Mesenchymal stem cell (in vitro differentiated cells and primary cell): ENCODE data around the gene COL27A1.
A peak's percentile ranks its signal among the peaks of the same experiment; 100 is the strongest.

Source experiments
- DNase-seq: peaks from one replicate; pipeline ENCODE4 v3.0.0-alpha.2; 2013
- H2AFZ ChIP-seq: one replicate; pipeline ENCODE4 v1.6.1; 2013; ENCODE audit warnings: low read depth, mild to moderate bottlenecking, control low read depth, inconsistent platforms, low read length, moderate library complexity
- H2AK5ac ChIP-seq: 2 replicates; pipeline ENCODE4 v1.6.1; 2013; ENCODE audit warnings: low read length, moderate library complexity, mild to moderate bottlenecking, inconsistent platforms; ENCODE audit not compliant: severe bottlenecking
- H2BK120ac ChIP-seq: one replicate; pipeline ENCODE4 v1.6.1; 2013; ENCODE audit warnings: low read depth, mild to moderate bottlenecking, inconsistent platforms, low read length, moderate library complexity
- H2BK12ac ChIP-seq, 2 experiments: one replicate each; pipeline ENCODE4 v1.6.1; 2013; ENCODE audit warnings: inconsistent platforms in 2 of 2, low read length in 2 of 2, mild to moderate bottlenecking in 2 of 2, moderate library complexity in 2 of 2, control low read depth in 1 of 2
- H2BK15ac ChIP-seq: one replicate; pipeline ENCODE4 v1.6.1; 2013; ENCODE audit warnings: mild to moderate bottlenecking, low read depth, inconsistent platforms; ENCODE audit not compliant: poor library complexity, severe bottlenecking
- H2BK5ac ChIP-seq: 2 replicates; pipeline ENCODE4 v1.6.1; 2013; ENCODE audit warnings: low read depth, mild to moderate bottlenecking, low read length, control low read depth, inconsistent platforms; ENCODE audit not compliant: poor library complexity, severe bottlenecking
- H3K14ac ChIP-seq, 2 experiments: one replicate each; pipeline ENCODE4 v1.6.1; 2013; ENCODE audit warnings: inconsistent platforms in 2 of 2, low read length in 2 of 2, control low read depth in 1 of 2, mild to moderate bottlenecking in 1 of 2, moderate library complexity in 1 of 2
- H3K18ac ChIP-seq, 2 experiments: one replicate each; pipeline ENCODE4 v1.6.1; 2013; ENCODE audit warnings: inconsistent platforms in 2 of 2, low read length in 2 of 2, control low read depth in 1 of 2, low read depth in 1 of 2, mild to moderate bottlenecking in 1 of 2
- H3K23ac ChIP-seq, 2 experiments: one replicate each; pipeline ENCODE4 v1.6.1; 2013; ENCODE audit warnings: inconsistent platforms in 2 of 2, low read length in 2 of 2, mild to moderate bottlenecking in 2 of 2, moderate library complexity in 2 of 2, control low read depth in 1 of 2
- H3K27ac ChIP-seq: 2 replicates; pipeline ENCODE4 v1.5.1; 2013; ENCODE audit warnings: mild to moderate bottlenecking, moderate library complexity, low read length, control low read depth, inconsistent platforms; ENCODE audit not compliant: poor library complexity, severe bottlenecking
- H3K27me3 ChIP-seq, 2 experiments: 2 replicates each; pipeline versions ENCODE4 v1.6.1 to v1.7.0; 2013; ENCODE audit warnings: low read length in 2 of 2, mild to moderate bottlenecking in 2 of 2, moderate library complexity in 2 of 2, control low read depth in 1 of 2, inconsistent platforms in 1 of 2; ENCODE audit not compliant: control insufficient read depth in 1 of 2, insufficient read depth in 1 of 2
- H3K36me3 ChIP-seq, 2 experiments: 2 replicates each; pipeline versions ENCODE4 v1.6.1 to v1.7.0; 2013; ENCODE audit warnings: low read length in 2 of 2, control low read depth in 1 of 2, inconsistent platforms in 1 of 2, low read depth in 1 of 2, mild to moderate bottlenecking in 1 of 2; ENCODE audit not compliant: insufficient read depth in 2 of 2, control insufficient read depth in 1 of 2
- H3K4ac ChIP-seq, 2 experiments: one replicate each; pipeline ENCODE4 v1.6.1; 2013; ENCODE audit warnings: inconsistent platforms in 2 of 2, low read length in 2 of 2, mild to moderate bottlenecking in 2 of 2, moderate library complexity in 2 of 2, control low read depth in 1 of 2, low read depth in 1 of 2
- H3K4me1 ChIP-seq: 2 replicates; pipeline ENCODE4 v1.6.1; 2013; ENCODE audit warnings: low read depth, low read length, control low read depth; ENCODE audit not compliant: control insufficient read depth, insufficient read depth
- H3K4me2 ChIP-seq: 2 replicates; pipeline ENCODE4 v1.6.1; 2013; ENCODE audit warnings: low read length, mild to moderate bottlenecking, inconsistent platforms; ENCODE audit not compliant: poor library complexity, severe bottlenecking
- H3K4me3 ChIP-seq, 2 experiments: 2 replicates each; pipeline versions ENCODE4 v1.5.1 to v1.7.0; 2013; ENCODE audit warnings: low read length in 2 of 2, mild to moderate bottlenecking in 2 of 2, control low read depth in 1 of 2, low read depth in 1 of 2; ENCODE audit not compliant: insufficient read depth in 1 of 2
- H3K79me1 ChIP-seq: replicated peaks from 2 replicates; pipeline ENCODE4 v1.6.1; 2013; ENCODE audit warnings: mild to moderate bottlenecking, control low read depth, low read length, inconsistent platforms; ENCODE audit not compliant: poor library complexity, severe bottlenecking
- H3K9ac ChIP-seq: 2 replicates; pipeline ENCODE4 v1.7.0; 2013; ENCODE audit warnings: mild to moderate bottlenecking, low read length, moderate library complexity
- H3K9me3 ChIP-seq: 2 replicates; pipeline ENCODE4 v1.7.0; 2013; ENCODE audit warnings: mild to moderate bottlenecking, low read length; ENCODE audit not compliant: control insufficient read depth
- H4K8ac ChIP-seq: one replicate; pipeline ENCODE4 v1.6.1; 2013; ENCODE audit warnings: inconsistent platforms, mild to moderate bottlenecking, low read length, moderate library complexity
- H4K91ac ChIP-seq: one replicate; pipeline ENCODE4 v1.6.1; 2013; ENCODE audit warnings: mild to moderate bottlenecking, low read length, inconsistent platforms
- WGBS: methylation state at CpG from one replicate; pipeline ENCODE4 v1.1.7; 2013; ENCODE audit warnings: mixed read lengths; 5-methylcytosine and 5-hydroxymethylcytosine counted together

Gene COL27A1

GRCh38 chr9:114117996-114118830 is 37.1 kb upstream of the COL27A1 start:
- Histone ChIP-seq H3K9ac (no peak overlapping the region), H3K9me3 (no peaks in the 10 kb centered on the region), H3K4me3 (peak overlapping the region in 1 of 2 experiments; percentile 5), H2BK120ac (no peak overlapping the region), H2AFZ (no peak overlapping the region), H3K36me3 (peaks cover 0 to 6% of the 10 kb centered on the region in 2 experiments), H2BK15ac (no peak overlapping the region), H3K27ac (no peak overlapping the region), H3K27me3 (peaks cover 32 to 70% of the 10 kb centered on the region in 2 experiments), H3K4me1 (peaks cover 3% of the 10 kb centered on the region), H4K91ac (no peak overlapping the region), H2AK5ac (no peak overlapping the region), H3K4ac (no peak overlapping the region), H3K23ac (no peak overlapping the region), H3K4me2 (no peak overlapping the region), H3K14ac (no peak overlapping the region), H2BK12ac (no peak overlapping the region), H3K79me1 (no peaks in the 10 kb centered on the region), H4K8ac (no peak overlapping the region), H3K18ac (no peak overlapping the region), H2BK5ac (no peak overlapping the region)
- DNase-seq, result no peak
- WGBS, result 91% methylated on average over 14 of the region's 21 CpGs

GRCh38 chr9:114119242-114120191 is 35.8 kb upstream of the COL27A1 start:
- Histone ChIP-seq H3K9me3 (no peaks in the 10 kb centered on the region), H3K4me2 (no peak overlapping the region), H2BK12ac (no peak overlapping the region), H3K9ac (no peak overlapping the region), H3K36me3 (peaks cover 0 to 6% of the 10 kb centered on the region in 2 experiments), H3K4me1 (peaks cover 3% of the 10 kb centered on the region), H2BK120ac (no peak overlapping the region), H2AFZ (no peak overlapping the region), H4K8ac (no peak overlapping the region), H3K79me1 (no peaks in the 10 kb centered on the region), H3K27ac (no peak overlapping the region), H2BK15ac (no peak overlapping the region), H4K91ac (no peak overlapping the region), H3K4ac (no peak overlapping the region), H2AK5ac (no peak overlapping the region), H3K14ac (no peak overlapping the region), H3K4me3 (no peak overlapping the region), H2BK5ac (no peak overlapping the region), H3K18ac (no peak overlapping the region), H3K23ac (no peak overlapping the region), H3K27me3 (peaks cover 32 to 65% of the 10 kb centered on the region in 2 experiments)
- 83% methylated on average over 8 of the region's 9 CpGs for WGBS
- no peak for DNase-seq

GRCh38 chr9:114120192-114121014 is 34.9 kb upstream of the COL27A1 start:
- Histone ChIP-seq H3K27ac (no peak overlapping the region), H3K4me1 (peaks cover 3% of the 10 kb centered on the region), H3K4me2 (no peak overlapping the region), H2BK120ac (no peak overlapping the region), H3K36me3 (peaks cover 0 to 6% of the 10 kb centered on the region in 2 experiments), H3K27me3 (peaks cover 32 to 69% of the 10 kb centered on the region in 2 experiments), H3K9me3 (no peaks in the 10 kb centered on the region), H2BK12ac (no peak overlapping the region), H2BK15ac (no peak overlapping the region), H3K4me3 (no peak overlapping the region), H4K8ac (no peak overlapping the region), H2AFZ (no peak overlapping the region), H4K91ac (no peak overlapping the region), H3K9ac (no peak overlapping the region), H3K23ac (no peak overlapping the region), H2AK5ac (no peak overlapping the region), H2BK5ac (no peak overlapping the region), H3K79me1 (no peaks in the 10 kb centered on the region), H3K4ac (no peak overlapping the region), H3K14ac (no peak overlapping the region), H3K18ac (no peak overlapping the region)
- 62% methylated on average over 4 of the region's 4 CpGs for WGBS
- no peak for DNase-seq
